Fibroblast of the aortic adventitia (primary cell): Measurements from ENCODE around the gene IGFL4. TPM values are rescaled to one million over a fixed set of nuclear protein-coding genes. Genes with fewer than 3 reads are reported as not detected.

Experiments
- DNase-seq: peaks from one replicate; pipeline ENCODE4 v3.0.0-alpha.2; 2010; ENCODE audit warnings: low read depth
- H3K4me3 ChIP-seq: 2 replicates; pipeline ENCODE4 v1.5.1; 2011; ENCODE audit warnings: low read depth, mild to moderate bottlenecking, control low read depth, low read length, moderate library complexity
- CTCF ChIP-seq: IDR thresholded peaks from 2 replicates; pipeline ENCODE4 v1.5.1; 2011; ENCODE audit warnings: mild to moderate bottlenecking, low read length, control low read depth, inconsistent platforms; ENCODE audit not compliant: insufficient read depth
- total RNA-seq: library from RNA; depleted of rRNA; stranded (reverse); fragments of >200 nt; gene quantifications from 2 replicates; pipeline ENCODE4 v1.2.3, GENCODE V29; 2012; ENCODE audit warnings: low replicate concordance

IGFL4 gene
- total RNA-seq, 1 donor, result 0.27 TPM

GRCh38 chr19:46043519-46043918 lies 2.7 kb upstream of the IGFL4 start:
- TF ChIP-seq CTCF, result no peak
- DNase-seq, result no peak
- no peak overlapping the region for H3K4me3 ChIP-seq

GRCh38 chr19:46042252-46042883 lies 1.6 kb upstream of the IGFL4 start:
- DNase-seq, result no peak
- no peak for TF ChIP-seq CTCF
- H3K4me3 ChIP-seq, result no peak overlapping the region

GRCh38 chr19:46040125-46040524 lies 677 bp downstream of the IGFL4 start:
- H3K4me3 ChIP-seq, result no peak overlapping the region
- DNase-seq, result no peak
- TF ChIP-seq CTCF, result no peak

GRCh38 chr19:46036744-46037128 lies 4.1 kb downstream of the IGFL4 start:
- DNase-seq, result no peak
- no peak overlapping the region for H3K4me3 ChIP-seq
- TF ChIP-seq CTCF, result no peak

- H3K4me3 ChIP-seq, result no peak overlapping the region
- DNase-seq, result no peak
- TF ChIP-seq CTCF, result no peak
These were observed 4.6 kb downstream of the IGFL4 start for GRCh38 chr19:46035986-46036743.

GRCh38 chr19:46035546-46035945 lies 5.3 kb downstream of the IGFL4 start:
- TF ChIP-seq CTCF, result no peak

More at GRCh38 chr19:46035546-46035945, 5.3 kb downstream of the IGFL4 start:
- H3K4me3 ChIP-seq, result no peak overlapping the region
- DNase-seq, result no peak
